Activated CD8-positive, alpha-beta memory T cell treated with anti-CD3 and anti-CD28 coated beads, Interleukin-2, amount 50 U/mL, for 24 hours (primary cell): Measurements from ENCODE around the gene ASPDH.

Experiments
- DNase-seq: peaks from one replicate; pipeline ENCODE4 v3.0.0-alpha.2; 2020; ENCODE audit errors: extremely low read depth

Gene ASPDH

GRCh38 chr19:50513746-50514345 is at the start of gene ASPDH:
Gene ASPDH (minus strand): TSS chr19:50513913. CDS start chr19:50513823, 90 bp downstream.
- DNase-seq, result no peak

- DNase-seq, result no peak
Observed at GRCh38 chr19:50562996-50563395, 49.3 kb upstream of the ASPDH start.

GRCh38 chr19:50562329-50562728 is 48.6 kb upstream of the ASPDH start:
- DNase-seq, result no peak

- no peak for DNase-seq
Observed at GRCh38 chr19:50559636-50560035, 45.9 kb upstream of the ASPDH start.

GRCh38 chr19:50558449-50558848 is 44.7 kb upstream of the ASPDH start:
- DNase-seq, result no peak

- DNase-seq, result no peak
Observed at GRCh38 chr19:50558039-50558438, 44.3 kb upstream of the ASPDH start.

GRCh38 chr19:50557009-50557613 is 43.4 kb upstream of the ASPDH start:
- DNase-seq, result no peak

DNA sequence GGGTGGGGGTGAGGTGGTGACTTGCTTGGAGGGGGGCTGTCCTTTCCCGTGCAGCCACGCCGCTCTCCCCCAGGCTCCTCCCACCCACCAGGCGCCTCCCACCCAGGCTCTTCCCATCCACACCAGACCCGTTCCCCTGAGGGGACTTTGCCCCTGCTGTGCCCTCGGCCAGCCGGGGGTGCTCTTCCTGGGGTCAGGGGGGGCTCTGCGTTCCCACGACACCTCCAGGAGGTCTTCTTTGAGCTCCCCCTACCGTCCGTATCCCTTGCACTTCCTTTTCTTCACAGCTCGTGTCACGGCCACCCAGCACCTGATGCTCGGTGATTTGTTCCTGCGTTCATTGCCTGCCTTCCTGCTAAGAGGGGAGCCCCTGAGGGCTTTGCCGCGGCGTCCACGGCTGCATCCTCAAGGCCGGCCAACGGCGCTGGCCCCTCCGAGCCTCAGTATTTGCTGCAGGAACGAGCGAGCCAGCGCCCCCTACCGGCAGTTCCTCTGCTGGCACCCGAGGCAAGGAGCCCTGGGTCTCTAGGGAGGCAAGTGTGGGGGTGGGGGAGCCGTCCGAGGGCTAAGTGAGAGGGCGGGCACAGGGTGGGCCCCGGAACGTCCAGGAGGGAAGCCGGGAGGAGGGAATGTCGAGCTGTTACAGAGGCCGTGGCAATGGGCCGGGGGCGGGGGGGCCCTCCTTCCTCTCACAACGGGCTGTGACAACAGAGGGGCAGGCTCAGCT is 42.7 kb upstream of the ASPDH start:
- DNase-seq, result peak; percentile 27

DNA sequence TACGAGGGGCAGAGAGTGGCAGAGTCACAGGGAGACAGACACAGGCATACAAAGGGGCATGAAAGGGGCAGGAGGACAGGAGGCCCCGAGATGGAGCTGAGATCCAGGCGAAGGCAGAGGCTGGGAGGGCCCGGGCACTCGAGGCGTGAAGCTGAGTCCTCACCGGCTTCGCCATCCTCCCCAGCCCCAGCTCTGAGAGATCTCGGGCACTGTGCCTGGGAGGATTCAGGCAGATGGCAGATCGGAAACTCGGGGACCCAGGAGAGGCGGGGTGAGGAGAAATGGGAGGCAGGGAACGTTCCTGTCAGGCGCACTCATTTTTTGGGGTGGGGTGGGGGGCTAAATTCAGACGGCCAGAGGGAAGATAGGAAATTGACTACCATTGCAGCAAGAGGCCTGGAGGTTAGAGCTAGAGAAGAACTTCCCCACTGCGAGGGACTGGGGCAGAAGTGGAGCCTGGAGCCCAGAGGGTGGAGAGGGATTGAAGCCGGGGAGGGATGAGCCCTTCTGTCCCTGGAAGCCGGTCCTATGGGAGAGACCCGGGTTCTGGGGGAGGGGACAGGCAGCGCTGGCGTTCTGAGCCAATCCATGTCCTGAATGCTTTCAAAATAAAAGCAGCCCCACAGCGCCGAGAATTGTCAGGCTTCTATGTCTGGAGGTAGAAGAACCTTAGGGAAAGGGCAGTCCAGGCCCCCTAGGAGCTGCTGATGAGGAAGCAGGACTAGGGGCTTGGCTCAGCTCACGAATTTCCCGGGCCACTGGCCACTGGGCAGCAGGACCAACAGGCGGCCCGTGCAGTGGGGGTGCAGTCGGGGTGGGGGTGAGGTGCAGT is 42.0 kb upstream of the ASPDH start:
- DNase-seq, result no peak

DNA sequence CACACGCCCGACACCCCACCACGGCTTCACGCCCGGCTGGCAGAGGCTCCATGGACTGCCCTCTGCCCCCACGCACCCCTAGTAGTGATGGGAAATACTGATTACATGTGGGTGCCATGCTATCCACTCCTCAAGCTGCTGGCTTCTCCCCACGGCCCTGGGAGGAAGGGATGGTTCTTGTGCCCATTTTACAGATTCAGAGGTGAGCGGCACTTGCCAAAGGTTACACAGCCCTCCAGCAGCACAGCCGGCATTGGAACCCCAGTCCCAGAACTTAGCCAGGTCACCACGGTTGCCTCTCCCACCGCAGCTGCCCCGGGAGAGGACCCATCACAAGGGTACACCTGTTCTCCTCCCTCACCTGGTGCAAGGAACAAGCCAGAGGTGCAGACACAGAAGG is 41.3 kb upstream of the ASPDH start:
- DNase-seq, result no peak

- no peak for DNase-seq
Observed at GRCh38 chr19:50554212-50554611, 40.5 kb upstream of the ASPDH start.

- DNase-seq, result no peak
Observed at GRCh38 chr19:50553134-50553703, 39.5 kb upstream of the ASPDH start.

DNA sequence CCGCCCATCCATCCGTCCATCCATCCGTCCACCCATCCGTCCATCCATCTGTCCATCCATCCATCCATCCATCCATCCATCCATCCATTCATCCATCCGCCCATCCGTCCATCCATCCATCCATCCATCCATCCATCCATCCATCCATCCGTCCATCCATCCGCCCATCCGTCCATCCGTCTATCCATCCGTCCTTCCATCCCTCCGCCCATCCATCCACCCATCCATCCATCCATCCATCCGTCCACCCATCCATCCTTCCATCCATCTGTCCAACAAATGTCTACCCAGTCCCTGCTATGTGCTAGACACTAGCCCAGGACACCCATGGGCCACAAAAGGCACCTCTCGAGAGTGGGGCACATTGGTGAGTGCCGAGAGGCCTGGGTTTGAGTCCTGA is 38.8 kb upstream of the ASPDH start:
- no peak for DNase-seq

DNA sequence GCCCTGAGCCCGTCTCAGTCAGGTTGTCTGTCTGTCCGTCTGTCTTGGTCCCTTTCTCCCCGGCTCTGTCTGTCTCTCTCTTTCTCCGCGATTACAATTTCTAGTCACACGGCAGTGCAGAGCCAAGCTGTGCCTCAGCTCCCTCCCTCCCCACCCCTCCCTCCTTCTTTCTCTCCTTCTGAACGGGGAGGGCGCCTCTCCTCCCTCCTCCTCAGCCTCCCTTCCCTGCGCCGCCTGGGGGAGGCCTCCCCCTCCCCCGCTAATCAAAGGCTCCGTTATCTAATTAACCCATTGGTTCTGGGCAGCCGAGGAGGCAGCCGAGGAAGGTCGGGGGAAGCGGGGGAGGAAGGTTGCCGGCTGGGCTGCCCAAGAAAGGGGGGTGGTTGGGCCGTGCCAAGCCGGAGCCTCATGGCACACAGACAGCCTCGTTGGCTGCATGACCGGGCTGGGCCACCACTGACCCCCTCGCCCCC is 38.0 kb upstream of the ASPDH start:
- DNase-seq, result no peak

DNA sequence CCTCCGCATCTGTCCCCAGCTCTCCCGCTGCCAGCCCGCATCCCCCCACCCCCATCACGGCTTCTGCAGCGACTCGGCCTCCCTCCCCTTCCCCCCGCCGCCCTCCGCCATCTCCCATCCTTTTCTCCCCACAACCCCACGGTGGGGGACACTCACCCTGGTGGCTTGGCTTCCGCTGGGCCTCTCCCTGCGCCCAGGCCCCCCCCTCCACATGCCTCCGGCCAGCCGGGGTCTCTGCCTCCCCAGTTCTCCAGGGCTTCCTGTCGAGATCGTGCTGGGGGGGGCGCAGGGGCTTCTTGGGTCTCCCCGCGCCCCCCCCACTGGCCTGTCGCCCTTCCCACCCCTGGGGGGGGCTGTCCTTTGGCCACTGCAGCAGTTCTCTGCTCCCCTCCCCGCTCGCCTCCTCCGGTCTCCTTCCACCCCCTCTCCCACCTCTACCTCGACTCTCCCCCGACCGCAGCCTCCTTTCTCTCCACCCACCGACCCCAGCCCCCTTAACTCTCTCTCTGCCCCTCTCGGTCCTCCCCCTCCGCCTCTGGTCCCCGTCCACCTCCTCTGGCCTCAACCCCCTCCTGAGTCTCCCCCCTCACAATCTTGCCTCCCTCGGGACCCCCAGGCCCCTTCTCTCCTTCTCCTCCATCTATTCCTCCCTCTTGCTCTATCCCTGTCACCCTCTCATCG is 37.5 kb upstream of the ASPDH start:
- DNase-seq, result no peak

- DNase-seq, result no peak
Observed at GRCh38 chr19:50550594-50550966, 36.9 kb upstream of the ASPDH start.

DNA sequence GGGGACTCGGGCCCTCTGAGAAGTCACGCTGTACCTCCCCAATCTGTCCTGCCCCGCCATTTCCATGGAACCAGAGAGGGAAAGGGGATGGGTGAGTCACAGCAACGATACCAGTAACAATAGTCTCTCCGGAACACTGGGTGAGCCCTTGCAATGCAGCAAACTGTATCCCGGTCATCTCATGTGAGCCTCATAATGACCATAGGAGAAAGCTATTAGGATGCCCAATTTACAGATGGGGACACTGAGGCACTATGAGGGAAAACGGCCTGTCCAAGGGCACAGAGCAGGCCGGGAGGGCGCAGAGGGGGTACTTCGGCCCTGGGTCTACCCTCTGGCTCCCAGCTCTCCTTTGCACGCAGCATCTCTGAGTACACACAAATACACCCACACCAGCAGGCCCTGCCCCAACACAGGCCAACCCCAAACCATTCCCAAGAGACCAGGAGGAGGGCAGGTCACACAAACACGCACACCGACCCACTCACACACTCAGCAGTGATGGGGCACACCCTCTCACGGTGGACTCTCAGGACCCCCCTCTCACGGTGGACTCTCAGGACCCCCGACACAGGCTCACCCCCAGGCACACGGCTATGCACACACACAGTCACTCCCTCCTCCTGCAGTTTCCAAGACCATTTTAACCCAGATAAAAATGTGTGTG is 36.3 kb upstream of the ASPDH start:
- no peak for DNase-seq

DNA sequence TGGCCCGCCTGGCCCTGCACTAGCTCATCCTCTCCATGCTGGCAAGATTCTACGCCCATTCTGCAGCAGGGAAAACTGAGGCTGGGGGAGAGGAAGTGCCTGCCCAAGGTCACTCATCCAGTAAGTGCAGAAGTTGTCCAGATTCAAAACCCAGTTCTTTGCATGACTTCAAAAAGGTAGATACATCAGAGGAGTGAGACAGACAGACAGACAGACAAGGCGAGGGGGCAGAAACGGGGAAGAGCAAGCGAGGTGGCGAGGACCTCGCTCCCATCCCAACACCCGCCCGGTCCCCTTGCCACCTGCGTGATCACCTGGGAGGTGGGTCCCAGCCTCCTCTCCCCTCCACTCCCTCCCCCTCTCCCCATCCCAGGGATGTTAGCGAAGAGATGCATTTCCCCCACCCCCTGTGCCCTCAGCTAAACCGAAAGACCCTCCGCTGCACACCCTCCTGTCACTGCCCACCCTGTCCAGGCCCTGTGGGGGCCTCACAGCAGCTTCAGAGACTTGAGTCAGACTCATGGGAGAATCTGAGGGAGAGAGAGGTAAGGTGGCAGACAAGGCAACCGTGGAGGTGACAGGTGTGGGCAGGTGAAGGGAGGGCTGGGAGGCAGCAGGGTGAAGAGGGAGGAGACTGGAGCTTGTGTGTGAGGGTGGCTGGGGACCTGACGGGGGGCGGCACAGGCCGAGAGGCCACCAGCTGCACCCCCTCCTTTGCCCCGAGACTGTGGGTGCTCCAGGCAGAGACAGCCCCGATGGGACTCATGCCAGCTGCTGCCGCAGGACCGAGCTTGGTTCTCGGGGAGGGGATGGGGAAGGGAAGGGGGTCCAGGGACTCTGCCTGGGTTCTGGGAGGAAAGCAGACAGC is 35.6 kb upstream of the ASPDH start:
- DNase-seq, result no peak

GRCh38 chr19:50548191-50549058 is 34.7 kb upstream of the ASPDH start:
- no peak for DNase-seq
